Transverse colon (tissue), 3 donors: ENCODE data around the gene VEPH1.

Experiments used
- EP300 ChIP-seq: sonication (generic); formaldehyde crosslinking; IDR thresholded peaks from one replicate; pipeline ENCODE4 v1.6.1; 2017; ENCODE audit warnings: antibody characterized with exemption, low read depth
- POLR2A ChIP-seq: fragments of 450-650 bp; IDR thresholded peaks from one replicate; pipeline ENCODE4 v1.6.1; 2016; ENCODE audit warnings: antibody characterized with exemption, mild to moderate bottlenecking, moderate library complexity
- TF ChIP-seq, protein P1 (sequence below), 5 experiments: fragments of 200-600 bp in 3 of 5; fragments of 450-650 bp in 2 of 5; sonication (generic) in 3 of 5; IDR thresholded peaks; 1 replicate in 2 of 5; 2 replicates in 3 of 5; pipeline ENCODE4 v1.5.1; 2016 to 2017; ENCODE audit warnings: antibody characterized with exemption in 5 of 5, inconsistent platforms in 3 of 5, mild to moderate bottlenecking in 2 of 5, moderate library complexity in 1 of 5

DNA sequence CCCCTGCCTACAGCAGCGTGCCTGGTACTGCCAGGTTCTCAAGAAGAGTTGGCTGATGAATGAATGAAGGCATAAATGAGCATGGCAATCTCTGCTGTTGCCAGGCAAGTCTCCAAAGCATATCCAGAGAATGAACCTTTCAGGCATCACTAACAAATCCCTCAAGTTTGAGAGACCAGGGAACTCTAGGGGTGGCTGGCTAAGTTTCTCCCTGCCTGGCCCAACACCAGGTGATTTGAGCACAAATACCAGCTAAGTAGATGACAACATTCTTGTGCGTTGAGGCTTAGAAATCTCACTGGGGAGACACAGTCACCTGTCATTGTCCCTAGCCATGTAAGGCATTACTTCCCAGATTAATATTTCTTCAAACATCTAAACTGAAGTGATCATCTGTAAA is 147.9 kb downstream of the VEPH1 start:
- TF ChIP-seq, protein P1, sequence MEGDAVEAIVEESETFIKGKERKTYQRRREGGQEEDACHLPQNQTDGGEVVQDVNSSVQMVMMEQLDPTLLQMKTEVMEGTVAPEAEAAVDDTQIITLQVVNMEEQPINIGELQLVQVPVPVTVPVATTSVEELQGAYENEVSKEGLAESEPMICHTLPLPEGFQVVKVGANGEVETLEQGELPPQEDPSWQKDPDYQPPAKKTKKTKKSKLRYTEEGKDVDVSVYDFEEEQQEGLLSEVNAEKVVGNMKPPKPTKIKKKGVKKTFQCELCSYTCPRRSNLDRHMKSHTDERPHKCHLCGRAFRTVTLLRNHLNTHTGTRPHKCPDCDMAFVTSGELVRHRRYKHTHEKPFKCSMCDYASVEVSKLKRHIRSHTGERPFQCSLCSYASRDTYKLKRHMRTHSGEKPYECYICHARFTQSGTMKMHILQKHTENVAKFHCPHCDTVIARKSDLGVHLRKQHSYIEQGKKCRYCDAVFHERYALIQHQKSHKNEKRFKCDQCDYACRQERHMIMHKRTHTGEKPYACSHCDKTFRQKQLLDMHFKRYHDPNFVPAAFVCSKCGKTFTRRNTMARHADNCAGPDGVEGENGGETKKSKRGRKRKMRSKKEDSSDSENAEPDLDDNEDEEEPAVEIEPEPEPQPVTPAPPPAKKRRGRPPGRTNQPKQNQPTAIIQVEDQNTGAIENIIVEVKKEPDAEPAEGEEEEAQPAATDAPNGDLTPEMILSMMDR (IDR thresholded peaks at IDR 0.05): no peak
- no peak for TF ChIP-seq POLR2A
- no peak for TF ChIP-seq EP300
